Ramos (cell line): Measurements from ENCODE around the gene KRTAP10-5.
"Not testable (repeated sequence)": the region's sequence is repeated elsewhere in the genome, so short reads cannot be mapped to it uniquely, and the experiment has no call there.

Experiments used
- in situ Hi-C: fragments of 300-500 bp; cut with MboI; formaldehyde crosslinking; loops from one replicate; pipeline ENCODE4 v1.14.3; 2022; ENCODE audit warnings: low sequenced_read_pairs; ENCODE audit not compliant: unreplicated experiment

Gene KRTAP10-5

GRCh38 chr21:44552681-44553080 is 27.7 kb downstream of the KRTAP10-5 start:
- in situ Hi-C loops: no loop called here

- in situ Hi-C loops: no loop called here
These were observed 28.3 kb downstream of the KRTAP10-5 start for GRCh38 chr21:44552136-44552535.

GRCh38 chr21:44551340-44551961 is 29.0 kb downstream of the KRTAP10-5 start, which contains the start of gene KRTAP10-2:
Gene KRTAP10-2, minus strand, starts transcription at chr21:44551505. Its CDS starts 47 bp downstream, at chr21:44551458.
- in situ Hi-C loops: no loop called here

- in situ Hi-C loops: no loop called here
These were observed 29.6 kb downstream of the KRTAP10-5 start for GRCh38 chr21:44550807-44551206.

- in situ Hi-C loops: not testable (repeated sequence)
These were observed 30.1 kb downstream of the KRTAP10-5 start for GRCh38 chr21:44550285-44550684.

GRCh38 chr21:44549525-44550211 is 30.7 kb downstream of the KRTAP10-5 start:
- in situ Hi-C loops: no loop called here

- in situ Hi-C loops: no loop called here
These were observed 31.5 kb downstream of the KRTAP10-5 start for GRCh38 chr21:44548922-44549321.

- in situ Hi-C loops: no loop called here
These were observed 32.0 kb downstream of the KRTAP10-5 start for GRCh38 chr21:44548381-44548780.

GRCh38 chr21:44547656-44548331 is 32.6 kb downstream of the KRTAP10-5 start:
- in situ Hi-C loops: no loop called here

- in situ Hi-C loops: no loop called here
These were observed 35.8 kb downstream of the KRTAP10-5 start for GRCh38 chr21:44544566-44544965.

- in situ Hi-C loops: no loop called here
These were observed 37.7 kb downstream of the KRTAP10-5 start for GRCh38 chr21:44542716-44543115.

GRCh38 chr21:44540741-44541288 is 39.6 kb downstream of the KRTAP10-5 start:
- in situ Hi-C loops: no loop called here

- in situ Hi-C loops: no loop called here
These were observed 40.3 kb downstream of the KRTAP10-5 start, which contains the start of gene KRTAP10-1 for GRCh38 chr21:44539991-44540666. Gene KRTAP10-1, minus strand, starts transcription at chr21:44540195. Its CDS starts 45 bp downstream, at chr21:44540150.

GRCh38 chr21:44539046-44539445 is 41.4 kb downstream of the KRTAP10-5 start:
- in situ Hi-C loops: no loop called here

GRCh38 chr21:44537930-44538911 is 42.2 kb downstream of the KRTAP10-5 start:
- in situ Hi-C loops: no loop called here

GRCh38 chr21:44535963-44536362 is 44.4 kb downstream of the KRTAP10-5 start:
- in situ Hi-C loops: no loop called here

GRCh38 chr21:44534688-44535087 is 45.7 kb downstream of the KRTAP10-5 start:
- in situ Hi-C loops: no loop called here

GRCh38 chr21:44533891-44534627 is 46.3 kb downstream of the KRTAP10-5 start:
- in situ Hi-C loops: no loop called here
